Measurements from ENCODE around the gene GRK6. TPM values are rescaled to one million over a fixed set of nuclear protein-coding genes. Genes with fewer than 3 reads are reported as not detected.
A peak's percentile ranks its signal among the peaks of the same experiment; 100 is the strongest.

Gene GRK6
- polyA plus RNA-seq, 1 of the 3 experiments (the other 2 are of a cell fraction): 39.5 TPM

GRCh38 chr5:177405312-177405711, 21.2 kb upstream of the GRK6 start:
- Histone ChIP-seq H2AFZ (ENCODE audit: low read depth) (peak overlapping the region; percentile 92; the same call in 1 of the 2 replicates), H3K4me3 (ENCODE audit: low read depth in 2 of 2, low read length in 1 of 2) (no peak overlapping the region; a peak in 1 of 4 replicates), H3K27ac (ENCODE audit: low read depth in 2 of 2, low read length in 1 of 2) (peak overlapping the region in 1 of 2 experiments; percentile 96; a peak in 2 of 4 replicates), H3K9me2 (no peaks in the 10 kb centered on the region), H3K9ac (no peak overlapping the region), H3K9me3 (no peaks in the 10 kb centered on the region), H3K4me1 (ENCODE audit: control insufficient read depth in 1 of 2, insufficient read depth in 2 of 2, low read depth in 1 of 2, low read length in 1 of 2) (peaks cover 0 to 28% of the 10 kb centered on the region in 2 experiments; a peak in 1 of 4 replicates), H3K27me3 (ENCODE audit: insufficient read depth) (no peaks in the 10 kb centered on the region), H3K79me2 (ENCODE audit: insufficient read depth) (no peaks in the 10 kb centered on the region), H4K20me1 (ENCODE audit: insufficient read depth) (no peaks in the 10 kb centered on the region), H3K36me3 (replicated peaks in 1 of 2; ENCODE audit: control insufficient read depth in 1 of 2, insufficient read depth in 2 of 2, low read length in 1 of 2) (no peaks in the 10 kb centered on the region), H3F3A (replicated peaks; ENCODE audit: insufficient read depth) (peaks cover 14% of the 10 kb centered on the region), H3K4me2 (0 out of 2 replicates have a peak overlapping the region, but pooled peaks have one; percentile 97)
- DNase-seq: no peak
- ChIA-PET POLR2A (interaction anchor here (1.2 to 4.6 kb wide), 7 partner anchors 15 to 96 kb away, joined by 3 to 72 read pairs (median 8); partner anchors contain the start of genes LMAN2 and PRR7), CTCF (interaction anchor here (1.3 to 9.7 kb wide), 16 partner anchors 10 to 98 kb away, joined by 3 to 375 read pairs (median 30); partner anchors contain the start of genes GRK6, LMAN2, PDLIM7 and PRR7)
- TF ChIP-seq RCOR1 (IDR thresholded peaks at IDR 0.05; ENCODE audit: low read length): no peak
- no peak for TF ChIP-seq GATA2 (CRISPR knock-in tag; IDR thresholded peaks at IDR 0.05)
- no peak for TF ChIP-seq EZH2phosphoT487 (IDR thresholded peaks at IDR 0.05; ENCODE audit: borderline replicate concordance, low read depth)
- TF ChIP-seq SIN3A (IDR thresholded peaks at IDR 0.05; ENCODE audit: borderline replicate concordance, low read depth, low read length): no peak
- no peak for TF ChIP-seq NRF1 (IDR thresholded peaks at IDR 0.05; ENCODE audit: low read depth, low read length)
- no peak for TF ChIP-seq MAX (IDR thresholded peaks at IDR 0.05; ENCODE audit: low read depth)
- WGBS (ENCODE audit: low lambda C conversion rate): 89% methylated on average over 2 of the region's 2 CpGs

- Histone ChIP-seq H3K9me2 (no peaks in the 10 kb centered on the region), H3F3A (replicated peaks; ENCODE audit: insufficient read depth) (peaks cover 14% of the 10 kb centered on the region), H4K20me1 (ENCODE audit: insufficient read depth) (no peaks in the 10 kb centered on the region), H2AFZ (ENCODE audit: low read depth) (no peak overlapping the region), H3K27ac (ENCODE audit: low read depth in 2 of 2, low read length in 1 of 2) (no peak overlapping the region), H3K4me2 (no peak overlapping the region), H3K36me3 (replicated peaks in 1 of 2; ENCODE audit: control insufficient read depth in 1 of 2, insufficient read depth in 2 of 2, low read length in 1 of 2) (no peaks in the 10 kb centered on the region), H3K4me1 (ENCODE audit: control insufficient read depth in 1 of 2, insufficient read depth in 2 of 2, low read depth in 1 of 2, low read length in 1 of 2) (peaks cover 0 to 28% of the 10 kb centered on the region in 2 experiments; a peak in 1 of 4 replicates), H3K79me2 (ENCODE audit: insufficient read depth) (no peaks in the 10 kb centered on the region), H3K27me3 (ENCODE audit: insufficient read depth) (no peaks in the 10 kb centered on the region), H3K9me3 (no peaks in the 10 kb centered on the region), H3K4me3 (ENCODE audit: low read depth in 2 of 2, low read length in 1 of 2) (no peak overlapping the region), H3K9ac (no peak overlapping the region)
- no CpG with 5 or more reads among the region's 5 CpGs for WGBS (ENCODE audit: low lambda C conversion rate)
- no peak for TF ChIP-seq USF1 (IDR thresholded peaks at IDR 0.05; ENCODE audit: borderline replicate concordance, low read depth)
- no peak for TF ChIP-seq SMC3 (IDR thresholded peaks at IDR 0.05; ENCODE audit: low read depth, low read length)
- TF ChIP-seq NRF1 (IDR thresholded peaks at IDR 0.05; ENCODE audit: low read depth, low read length): no peak
- no peak for TF ChIP-seq ZBTB33 (IDR thresholded peaks at IDR 0.05; ENCODE audit: borderline replicate concordance, low read depth)
- TF ChIP-seq MXI1 (IDR thresholded peaks at IDR 0.05; ENCODE audit: low read depth, low read length): no peak
- no peak for TF ChIP-seq MAX (IDR thresholded peaks at IDR 0.05; ENCODE audit: low read depth)
- no peak for TF ChIP-seq PBX3 (IDR thresholded peaks at IDR 0.05)
- no peak for TF ChIP-seq POLR2AphosphoS5 (IDR thresholded peaks at IDR 0.05; ENCODE audit: low read depth, low read length)
- DNase-seq: no peak
- POLR2A ChIA-PET: interaction anchor here (2.3 to 4.6 kb wide), 3 partner anchors 40 to 52 kb away, joined by 8 to 72 read pairs (median 46); partner anchors contain the start of gene PRR7
- CTCF ChIA-PET: interaction anchor here (1.6 to 9.7 kb wide), 10 partner anchors 10 to 97 kb away, joined by 10 to 375 read pairs (median 92); partner anchors contain the start of genes GRK6, LMAN2, PDLIM7 and PRR7
Measured at GRCh38 chr5:177405805-177406204, 20.7 kb upstream of the GRK6 start.
